Measurements from ENCODE around the gene WDR45B.

Gene WDR45B

DNA sequence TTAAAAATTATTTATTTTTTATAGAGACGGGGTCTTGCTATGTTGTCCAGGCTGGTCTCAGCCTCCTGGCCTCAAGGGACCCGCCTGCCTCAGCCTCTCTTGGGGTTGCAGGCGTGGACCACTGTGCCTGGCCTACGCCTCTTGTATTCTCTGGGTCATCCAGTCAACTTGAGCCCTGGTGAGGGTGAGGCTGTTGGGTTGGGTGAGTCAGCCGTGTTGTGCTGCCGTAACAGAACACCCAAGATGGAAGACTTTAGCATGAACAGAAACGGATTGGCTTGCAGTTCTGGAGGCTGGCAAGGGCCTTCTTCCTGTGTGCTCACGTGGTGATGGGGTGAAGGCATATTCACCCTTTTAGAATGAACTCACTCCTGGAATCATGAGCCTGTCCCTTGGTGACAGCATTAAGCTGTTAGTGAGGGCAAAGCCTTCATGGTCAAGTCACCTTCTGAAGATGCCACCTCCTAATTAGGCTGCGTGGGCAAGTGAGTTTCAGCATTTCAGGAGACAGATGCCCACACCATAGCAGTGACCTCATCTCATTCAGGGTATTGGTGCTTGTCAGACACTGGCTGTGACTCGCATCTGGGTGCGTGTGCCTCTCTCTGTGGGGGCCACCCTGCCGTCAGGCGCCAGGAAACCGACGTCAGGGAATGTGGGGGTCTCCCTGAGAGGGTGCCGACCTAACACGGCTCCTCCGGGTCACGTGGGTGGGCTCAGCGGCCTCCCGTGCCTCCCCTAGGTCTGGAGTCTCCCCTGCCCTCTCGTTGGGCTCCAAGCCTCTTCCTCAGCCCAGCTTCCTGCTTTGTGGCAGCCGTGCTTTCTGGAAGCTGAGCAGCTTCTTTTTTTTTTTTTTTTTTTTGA, 49.8 kb downstream of the WDR45B start:
- Histone ChIP-seq H3K79me2 (ENCODE audit: control insufficient read depth, insufficient read depth, low read length, unreplicated experiment) (peaks cover 16% of the 10 kb centered on the region), H3K4me3 (ENCODE audit: low read depth, low read length) (no peak overlapping the region), H3K4me1 (ENCODE audit: control insufficient read depth, insufficient read depth, low read length, unreplicated experiment) (peaks cover 7% of the 10 kb centered on the region), H2AFZ (ENCODE audit: low read length, unreplicated experiment) (no peak overlapping the region), H3K36me3 (ENCODE audit: insufficient read depth, low read length) (peaks cover 42% of the 10 kb centered on the region; the same call in 1 of the 2 replicates), H3K27ac (ENCODE audit: low read depth, low read length) (no peak overlapping the region; the same call in 1 of the 2 replicates), H3K27me3 (ENCODE audit: insufficient read depth, low read length) (no peaks in the 10 kb centered on the region)

DNA sequence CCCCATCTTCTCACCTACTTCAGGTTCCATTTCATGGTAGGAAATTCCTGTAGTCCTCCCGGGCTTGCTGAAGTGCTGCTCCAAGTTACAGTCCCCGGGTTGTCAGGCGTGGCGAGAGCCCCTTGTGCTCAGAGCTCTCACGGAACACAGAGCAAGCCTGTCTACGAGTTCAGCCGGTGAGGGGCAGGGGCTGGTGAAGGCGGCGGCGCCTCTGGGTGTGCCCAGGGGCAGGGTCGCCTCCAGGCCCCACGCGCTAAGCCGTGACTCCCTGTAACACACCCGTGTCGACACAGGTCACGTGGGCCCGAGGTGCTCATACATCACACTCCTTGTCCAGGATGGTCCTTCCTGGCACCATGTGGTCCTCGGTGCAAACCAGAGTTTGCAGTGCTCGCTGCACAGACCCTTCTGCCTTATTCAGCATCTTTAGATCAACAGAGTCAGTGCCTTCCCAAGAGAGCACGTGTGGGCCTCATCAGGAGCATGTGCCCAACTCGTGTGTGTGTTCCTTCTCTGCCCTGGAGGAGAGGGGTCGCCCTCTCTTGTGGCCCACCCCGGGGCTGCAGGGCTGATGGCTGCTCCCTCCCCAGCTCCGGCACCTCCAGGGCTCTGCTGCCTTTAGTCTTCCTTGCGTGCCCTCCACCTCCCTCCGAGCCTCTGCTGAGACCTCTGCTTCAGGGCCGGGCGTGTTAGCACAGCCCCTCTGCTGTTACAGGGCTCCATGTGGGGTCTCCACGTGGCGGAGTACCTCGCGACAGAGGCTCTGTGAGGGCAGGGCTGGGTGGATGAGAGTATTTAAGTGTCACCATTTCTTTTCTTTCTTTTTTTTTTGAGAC, 51.2 kb downstream of the WDR45B start:
- Histone ChIP-seq H3K27ac (ENCODE audit: low read depth, low read length) (no peak overlapping the region), H3K4me3 (ENCODE audit: low read depth, low read length) (no peak overlapping the region), H3K36me3 (ENCODE audit: insufficient read depth, low read length) (peaks cover 35% of the 10 kb centered on the region; the same call in 1 of the 2 replicates), H2AFZ (ENCODE audit: low read length, unreplicated experiment) (no peak overlapping the region), H3K4me1 (ENCODE audit: control insufficient read depth, insufficient read depth, low read length, unreplicated experiment) (peaks cover 9% of the 10 kb centered on the region), H3K79me2 (ENCODE audit: control insufficient read depth, insufficient read depth, low read length, unreplicated experiment) (peaks cover 16% of the 10 kb centered on the region), H3K27me3 (ENCODE audit: insufficient read depth, low read length) (no peaks in the 10 kb centered on the region)

DNA sequence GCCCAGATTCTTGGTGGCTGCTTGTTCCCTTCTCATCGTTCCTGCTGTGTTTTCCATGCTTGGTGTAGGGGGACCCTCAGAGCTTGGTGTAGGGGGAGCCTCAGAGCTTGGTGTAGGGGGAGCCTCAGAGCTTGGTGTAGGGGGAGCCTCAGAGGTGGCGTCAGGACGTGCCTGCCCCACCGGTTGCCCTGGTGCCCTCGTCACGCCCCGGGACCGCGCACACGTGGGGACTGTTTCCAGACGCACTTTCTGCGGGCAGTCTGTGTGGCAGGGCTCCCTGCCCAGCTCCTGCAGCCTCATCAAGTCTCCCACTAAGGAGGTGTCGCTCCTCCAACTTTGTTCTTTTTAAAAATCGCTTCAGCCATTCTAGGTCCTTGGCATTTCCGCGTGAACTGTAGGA, 51.9 kb downstream of the WDR45B start:
- Histone ChIP-seq H3K79me2 (ENCODE audit: control insufficient read depth, insufficient read depth, low read length, unreplicated experiment) (peaks cover 16% of the 10 kb centered on the region), H2AFZ (ENCODE audit: low read length, unreplicated experiment) (no peak overlapping the region), H3K36me3 (ENCODE audit: insufficient read depth, low read length) (peaks cover 28% of the 10 kb centered on the region; the same call in 1 of the 2 replicates), H3K4me3 (ENCODE audit: low read depth, low read length) (no peak overlapping the region), H3K27me3 (ENCODE audit: insufficient read depth, low read length) (no peaks in the 10 kb centered on the region), H3K4me1 (ENCODE audit: control insufficient read depth, insufficient read depth, low read length, unreplicated experiment) (peaks cover 9% of the 10 kb centered on the region), H3K27ac (ENCODE audit: low read depth, low read length) (no peak overlapping the region)

DNA sequence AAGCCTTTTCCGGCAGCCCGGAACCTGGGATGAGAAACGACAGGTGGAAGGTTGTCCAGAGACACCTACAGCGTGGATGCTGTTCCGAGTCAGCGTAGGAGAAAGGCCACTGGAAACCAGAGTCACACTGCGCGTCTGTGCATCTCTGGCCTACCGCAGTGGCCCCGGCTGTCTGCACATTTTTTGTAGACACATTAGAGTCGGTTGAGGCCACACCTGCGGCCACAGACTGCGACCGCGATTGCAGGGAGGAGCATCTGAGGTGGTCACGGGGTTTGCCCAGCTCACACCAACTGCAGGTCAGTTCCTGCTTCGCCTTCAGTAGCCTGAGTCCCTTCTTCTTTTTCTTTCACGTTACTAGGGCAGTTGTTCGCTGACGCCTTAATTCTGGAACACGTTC, 52.4 kb downstream of the WDR45B start:
- Histone ChIP-seq H3K4me1 (ENCODE audit: control insufficient read depth, insufficient read depth, low read length, unreplicated experiment) (peaks cover 9% of the 10 kb centered on the region), H3K27ac (ENCODE audit: low read depth, low read length) (no peak overlapping the region)

DNA sequence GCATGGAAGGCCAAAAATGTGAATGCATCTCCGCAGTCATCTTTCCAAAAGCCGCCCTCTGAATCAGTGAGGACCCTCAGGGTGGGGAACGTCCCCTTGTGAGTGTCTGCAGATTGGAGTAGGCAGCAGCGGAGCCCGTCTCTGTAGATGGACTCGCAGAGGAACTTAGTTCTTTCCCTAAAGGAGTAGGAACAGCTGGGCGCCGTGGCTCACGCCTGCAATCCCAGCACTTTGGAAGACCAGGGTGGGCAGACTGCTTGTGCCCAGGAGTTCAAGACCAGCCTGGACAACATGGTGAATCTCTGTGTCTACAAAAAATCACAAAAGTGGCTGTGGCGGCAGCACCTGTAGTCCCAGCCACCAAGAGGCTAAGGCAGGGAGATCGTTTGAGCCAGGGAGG, 53.7 kb downstream of the WDR45B start:
- peaks cover 16% of the 10 kb centered on the region for H3K79me2 ChIP-seq (ENCODE audit: control insufficient read depth, insufficient read depth, low read length, unreplicated experiment)
- peaks cover 9% of the 10 kb centered on the region for H3K4me1 ChIP-seq (ENCODE audit: control insufficient read depth, insufficient read depth, low read length, unreplicated experiment)
- no peak overlapping the region for H2AFZ ChIP-seq (ENCODE audit: low read length, unreplicated experiment)
- no peak overlapping the region for H3K27ac ChIP-seq (ENCODE audit: low read depth, low read length)
- H3K36me3 ChIP-seq (ENCODE audit: insufficient read depth, low read length), result peaks cover 18% of the 10 kb centered on the region; the same call in 1 of the 2 replicates
- no peak overlapping the region for H3K4me3 ChIP-seq (ENCODE audit: low read depth, low read length)
- H3K27me3 ChIP-seq (ENCODE audit: insufficient read depth, low read length), result no peaks in the 10 kb centered on the region

More for the DNA sequence above, 52.4 kb downstream of the WDR45B start:
- H3K4me3 ChIP-seq (ENCODE audit: low read depth, low read length), result no peak overlapping the region
- H3K79me2 ChIP-seq (ENCODE audit: control insufficient read depth, insufficient read depth, low read length, unreplicated experiment), result peaks cover 16% of the 10 kb centered on the region
- H3K36me3 ChIP-seq (ENCODE audit: insufficient read depth, low read length), result peaks cover 24% of the 10 kb centered on the region; the same call in 1 of the 2 replicates
- no peaks in the 10 kb centered on the region for H3K27me3 ChIP-seq (ENCODE audit: insufficient read depth, low read length)
- H2AFZ ChIP-seq (ENCODE audit: low read length, unreplicated experiment), result no peak overlapping the region

DNA sequence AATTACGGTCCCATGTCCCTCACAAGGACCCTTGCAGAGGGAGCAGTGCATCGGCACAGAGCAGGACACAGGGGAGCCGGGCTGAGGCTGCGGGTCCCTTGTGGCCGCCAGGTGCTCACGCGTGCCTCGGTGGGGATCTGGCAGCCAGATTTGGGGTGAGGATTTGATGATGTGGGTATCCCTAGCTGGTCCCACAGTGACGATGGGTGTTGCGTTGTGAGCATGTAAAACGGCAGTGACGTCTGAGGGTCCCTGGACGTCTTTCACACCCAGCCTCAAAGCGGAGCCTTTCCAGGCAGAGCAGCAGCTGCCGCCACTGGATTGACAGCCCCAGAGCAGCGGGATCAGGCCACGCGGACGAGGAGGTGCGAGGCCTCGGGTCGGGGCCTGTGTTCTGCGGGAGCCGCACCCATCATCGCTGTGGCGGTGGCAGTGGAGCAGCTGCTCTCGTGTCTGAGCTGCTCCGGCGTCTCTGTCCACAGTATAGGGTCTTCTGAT, 54.6 kb downstream of the WDR45B start:
- Histone ChIP-seq H2AFZ (ENCODE audit: low read length, unreplicated experiment) (peak overlapping the region; percentile 79), H3K27me3 (ENCODE audit: insufficient read depth, low read length) (no peaks in the 10 kb centered on the region), H3K4me3 (ENCODE audit: low read depth, low read length) (peak overlapping the region; percentile 89), H3K79me2 (ENCODE audit: control insufficient read depth, insufficient read depth, low read length, unreplicated experiment) (peaks cover 16% of the 10 kb centered on the region), H3K27ac (ENCODE audit: low read depth, low read length) (peak overlapping the region; percentile 78), H3K4me1 (ENCODE audit: control insufficient read depth, insufficient read depth, low read length, unreplicated experiment) (peaks cover 9% of the 10 kb centered on the region), H3K36me3 (ENCODE audit: insufficient read depth, low read length) (peaks cover 18% of the 10 kb centered on the region; the same call in 1 of the 2 replicates)

DNA sequence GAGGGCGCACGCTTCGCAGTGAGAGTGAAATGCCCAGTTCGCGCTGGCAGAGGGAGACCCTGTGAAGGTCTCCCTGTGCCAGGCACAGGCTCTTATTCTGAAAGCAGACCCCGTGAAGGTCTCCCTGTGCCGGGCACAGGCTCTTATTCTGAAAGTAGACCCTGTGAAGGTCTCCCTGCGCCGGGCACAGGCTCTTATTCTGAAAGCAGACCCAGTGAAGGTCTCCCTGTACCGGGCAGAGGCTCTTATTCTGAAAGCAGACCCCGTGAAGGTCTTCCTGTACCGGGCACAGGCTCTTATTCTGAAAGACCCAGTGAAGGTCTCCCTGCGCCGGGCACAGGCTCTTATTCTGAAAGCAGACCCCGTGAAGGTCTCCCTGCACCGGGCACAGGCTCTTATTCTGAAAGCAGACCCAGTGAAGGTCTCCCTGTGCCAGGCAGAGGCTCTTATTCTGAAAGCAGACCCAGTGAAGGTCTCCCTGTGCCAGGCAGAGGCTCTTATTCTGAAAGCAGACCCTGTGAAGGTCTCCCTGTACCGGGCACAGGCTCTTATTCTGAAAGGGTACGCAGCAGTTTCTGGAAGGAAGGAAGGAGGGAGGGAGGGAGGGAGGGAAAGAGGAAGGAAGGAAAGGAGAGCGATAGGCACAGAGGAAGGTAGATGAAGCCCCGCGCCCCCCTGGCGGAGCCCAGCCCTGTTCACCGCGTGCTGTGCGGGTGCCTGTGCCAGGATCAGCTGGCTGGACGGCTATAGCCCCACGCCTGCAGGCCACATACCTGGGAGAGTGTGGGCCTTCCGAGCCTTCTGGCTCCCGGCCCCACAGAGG, 55.3 kb downstream of the WDR45B start:
- Histone ChIP-seq H3K4me3 (ENCODE audit: low read depth, low read length) (peak overlapping the region; percentile 89), H3K36me3 (ENCODE audit: insufficient read depth, low read length) (peaks cover 18% of the 10 kb centered on the region; the same call in 1 of the 2 replicates), H3K27ac (ENCODE audit: low read depth, low read length) (peak overlapping the region; percentile 78)

DNA sequence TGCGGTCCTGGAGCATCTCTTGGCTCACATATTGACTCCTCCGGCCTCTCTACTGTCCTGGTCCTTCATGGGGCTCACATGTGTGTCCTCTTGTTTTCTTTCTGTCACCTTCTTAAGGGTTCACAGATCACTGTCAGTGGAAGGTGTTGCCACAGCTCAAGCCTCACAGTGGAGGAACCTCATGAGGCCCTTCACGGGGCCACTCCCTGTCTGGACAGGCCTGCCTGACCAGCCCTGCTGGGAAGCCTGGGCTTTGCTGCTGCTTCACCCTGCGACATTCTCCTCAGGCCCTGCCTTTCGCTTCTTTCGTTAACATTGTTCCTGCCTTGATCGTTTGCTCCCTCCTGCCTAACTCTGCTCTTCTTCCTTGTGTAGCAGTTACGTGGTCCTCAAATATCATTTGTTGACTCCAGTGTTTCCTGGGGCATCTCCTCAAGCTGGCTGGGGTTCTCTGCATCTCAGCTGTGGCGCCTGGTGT, 55.9 kb downstream of the WDR45B start:
- no peaks in the 10 kb centered on the region for H3K27me3 ChIP-seq (ENCODE audit: insufficient read depth, low read length)
- peaks cover 23% of the 10 kb centered on the region; the same call in 1 of the 2 replicates for H3K36me3 ChIP-seq (ENCODE audit: insufficient read depth, low read length)
- H3K4me3 ChIP-seq (ENCODE audit: low read depth, low read length), result no peak overlapping the region; the same call in 1 of the 2 replicates
- peaks cover 9% of the 10 kb centered on the region for H3K4me1 ChIP-seq (ENCODE audit: control insufficient read depth, insufficient read depth, low read length, unreplicated experiment)
- no peak overlapping the region for H2AFZ ChIP-seq (ENCODE audit: low read length, unreplicated experiment)
- H3K27ac ChIP-seq (ENCODE audit: low read depth, low read length), result peak overlapping the region; percentile 78
- H3K79me2 ChIP-seq (ENCODE audit: control insufficient read depth, insufficient read depth, low read length, unreplicated experiment), result peaks cover 10% of the 10 kb centered on the region

More for the DNA sequence above, 55.3 kb downstream of the WDR45B start:
- H3K79me2 ChIP-seq (ENCODE audit: control insufficient read depth, insufficient read depth, low read length, unreplicated experiment), result peaks cover 13% of the 10 kb centered on the region
- peaks cover 9% of the 10 kb centered on the region for H3K4me1 ChIP-seq (ENCODE audit: control insufficient read depth, insufficient read depth, low read length, unreplicated experiment)
- H3K27me3 ChIP-seq (ENCODE audit: insufficient read depth, low read length), result no peaks in the 10 kb centered on the region
- peak overlapping the region; percentile 79 for H2AFZ ChIP-seq (ENCODE audit: low read length, unreplicated experiment)

DNA sequence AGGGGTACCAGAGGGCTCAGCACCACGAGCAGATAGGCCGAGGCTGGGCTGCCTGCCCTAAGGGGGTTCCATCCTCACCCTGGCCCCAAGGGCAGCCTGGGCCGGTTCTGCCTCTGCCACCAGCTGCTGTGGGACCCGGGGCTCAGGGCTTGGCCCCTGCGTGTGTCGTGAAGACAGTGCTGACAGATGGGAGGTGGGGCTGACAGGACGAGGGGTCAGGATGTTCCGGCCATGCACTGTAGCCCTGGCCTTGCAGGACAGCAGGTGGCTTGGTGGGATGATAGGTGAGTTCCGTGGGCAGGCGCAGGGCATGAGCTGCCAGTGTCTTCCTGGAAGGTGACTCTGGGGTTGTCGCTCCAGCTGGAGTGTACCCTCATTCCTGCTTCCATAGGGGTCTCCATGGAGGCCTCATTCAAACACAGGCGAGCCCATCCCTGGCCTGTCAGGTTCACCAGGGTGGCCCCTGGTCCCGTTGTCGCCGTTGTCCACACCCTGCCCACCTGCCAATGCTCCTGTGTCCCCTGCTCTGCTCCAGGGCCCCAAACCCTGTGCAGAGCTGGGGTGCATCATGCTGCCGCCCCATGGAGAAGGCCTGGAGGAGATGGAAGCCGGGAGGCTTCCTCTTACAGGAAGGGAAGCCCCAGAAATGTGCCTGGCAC, 57.2 kb downstream of the WDR45B start:
- Histone ChIP-seq H3K4me3 (ENCODE audit: low read depth, low read length) (no peak overlapping the region), H3K27me3 (ENCODE audit: insufficient read depth, low read length) (no peaks in the 10 kb centered on the region), H3K79me2 (ENCODE audit: control insufficient read depth, insufficient read depth, low read length, unreplicated experiment) (peaks cover 10% of the 10 kb centered on the region), H3K36me3 (ENCODE audit: insufficient read depth, low read length) (peaks cover 17% of the 10 kb centered on the region; the same call in 1 of the 2 replicates), H3K27ac (ENCODE audit: low read depth, low read length) (no peak overlapping the region), H3K4me1 (ENCODE audit: control insufficient read depth, insufficient read depth, low read length, unreplicated experiment) (peaks cover 9% of the 10 kb centered on the region), H2AFZ (ENCODE audit: low read length, unreplicated experiment) (no peak overlapping the region)
